ENCODE measurements around the gene IL16.

DNA sequence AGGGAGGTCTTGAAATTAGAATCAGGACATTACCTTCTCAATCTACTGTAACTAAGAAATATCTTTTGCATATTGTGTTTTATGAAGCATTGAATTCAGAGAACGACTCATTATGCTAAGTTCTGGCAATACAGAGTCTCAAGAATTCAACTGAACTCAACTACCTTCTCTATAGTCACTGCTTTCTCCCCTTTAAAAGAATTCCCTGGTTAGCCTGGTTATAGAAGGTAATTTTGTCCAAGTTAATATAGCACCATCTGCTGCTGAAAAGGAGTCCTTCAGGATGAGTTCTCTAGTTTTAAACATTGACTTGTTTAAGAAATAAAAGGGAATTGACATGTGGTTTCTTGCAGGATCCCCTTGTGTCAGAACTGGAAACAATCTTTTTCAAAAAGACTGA, 60.2 kb downstream of the IL16 start:
- TF ChIP-seq, protein P1, sequence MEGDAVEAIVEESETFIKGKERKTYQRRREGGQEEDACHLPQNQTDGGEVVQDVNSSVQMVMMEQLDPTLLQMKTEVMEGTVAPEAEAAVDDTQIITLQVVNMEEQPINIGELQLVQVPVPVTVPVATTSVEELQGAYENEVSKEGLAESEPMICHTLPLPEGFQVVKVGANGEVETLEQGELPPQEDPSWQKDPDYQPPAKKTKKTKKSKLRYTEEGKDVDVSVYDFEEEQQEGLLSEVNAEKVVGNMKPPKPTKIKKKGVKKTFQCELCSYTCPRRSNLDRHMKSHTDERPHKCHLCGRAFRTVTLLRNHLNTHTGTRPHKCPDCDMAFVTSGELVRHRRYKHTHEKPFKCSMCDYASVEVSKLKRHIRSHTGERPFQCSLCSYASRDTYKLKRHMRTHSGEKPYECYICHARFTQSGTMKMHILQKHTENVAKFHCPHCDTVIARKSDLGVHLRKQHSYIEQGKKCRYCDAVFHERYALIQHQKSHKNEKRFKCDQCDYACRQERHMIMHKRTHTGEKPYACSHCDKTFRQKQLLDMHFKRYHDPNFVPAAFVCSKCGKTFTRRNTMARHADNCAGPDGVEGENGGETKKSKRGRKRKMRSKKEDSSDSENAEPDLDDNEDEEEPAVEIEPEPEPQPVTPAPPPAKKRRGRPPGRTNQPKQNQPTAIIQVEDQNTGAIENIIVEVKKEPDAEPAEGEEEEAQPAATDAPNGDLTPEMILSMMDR (IDR thresholded peaks at IDR 0.05), result peak in 1 of 3 donors; percentile 41
- TF ChIP-seq POLR2A (IDR thresholded peaks at IDR 0.05) (no peak), POLR2AphosphoS5 (IDR thresholded peaks at IDR 0.05) (no peak)

All from breast epithelium (tissue), 3 donors.